Neuronal stem cell (in vitro differentiated cells): ENCODE results near the gene SLC39A11.

Experiments used
- DNase-seq: peaks from one replicate; pipeline ENCODE4 v3.0.0-alpha.2; 2013; ENCODE audit warnings: low spot score
- H2AFZ ChIP-seq: one replicate; pipeline ENCODE4 v1.6.1; 2013; ENCODE audit warnings: mild to moderate bottlenecking, low read length, inconsistent platforms
- H2AK5ac ChIP-seq: 2 replicates; pipeline ENCODE4 v1.6.1; 2013; ENCODE audit warnings: low read depth, mild to moderate bottlenecking, inconsistent platforms, low read length, moderate library complexity, mixed read lengths
- H2BK120ac ChIP-seq: 2 replicates; pipeline ENCODE4 v1.6.1; 2013; ENCODE audit warnings: low read depth, mild to moderate bottlenecking, inconsistent platforms, low read length, moderate library complexity, mixed read lengths
- H2BK12ac ChIP-seq: one replicate; pipeline ENCODE4 v1.6.1; 2013; ENCODE audit warnings: low read length, inconsistent platforms
- H2BK15ac ChIP-seq: 2 replicates; pipeline ENCODE4 v1.6.1; 2013; ENCODE audit warnings: mild to moderate bottlenecking, low read length, inconsistent platforms, mixed read lengths
- H2BK5ac ChIP-seq: one replicate; pipeline ENCODE4 v1.6.1; 2013; ENCODE audit warnings: inconsistent platforms, mild to moderate bottlenecking, low read length, moderate library complexity
- H3K14ac ChIP-seq: one replicate; pipeline ENCODE4 v1.6.1; 2013; ENCODE audit warnings: low read length, inconsistent platforms
- H3K18ac ChIP-seq: 2 replicates; pipeline ENCODE4 v1.6.1; 2013; ENCODE audit warnings: low read length, inconsistent platforms
- H3K23ac ChIP-seq: 2 replicates; pipeline ENCODE4 v1.6.1; 2013; ENCODE audit warnings: low read depth, mild to moderate bottlenecking, mixed read lengths, low read length, inconsistent platforms; ENCODE audit not compliant: poor library complexity
- H3K27ac ChIP-seq: replicated peaks from 3 replicates; pipeline ENCODE4 v1.5.1; 2013; ENCODE audit warnings: low read length, inconsistent platforms
- H3K27me3 ChIP-seq, 3 experiments: 2 replicates each; pipeline ENCODE4 v1.6.1; 2013; ENCODE audit warnings: low read length in 3 of 3, mild to moderate bottlenecking in 2 of 3, inconsistent platforms in 1 of 3, low read depth in 1 of 3, mixed read lengths in 1 of 3, moderate library complexity in 1 of 3; ENCODE audit not compliant: control insufficient read depth in 3 of 3, insufficient read depth in 3 of 3
- H3K36me3 ChIP-seq, 2 donors: replicated peaks in 1 of 2; 2 replicates each; pipeline ENCODE4 v1.6.1; 2013; ENCODE audit warnings: low read length in 2 of 2; ENCODE audit not compliant: control insufficient read depth in 2 of 2, insufficient read depth in 2 of 2
- H3K4ac ChIP-seq: 2 replicates; pipeline ENCODE4 v1.6.1; 2013; ENCODE audit warnings: inconsistent platforms, mild to moderate bottlenecking, low read length, moderate library complexity
- H3K4me1 ChIP-seq, 2 donors: 1 replicate in 1 of 2; 2 replicates in 1 of 2; pipeline ENCODE4 v1.6.1; 2013; ENCODE audit warnings: low read length in 2 of 2, low read depth in 1 of 2; ENCODE audit not compliant: control insufficient read depth in 2 of 2, insufficient read depth in 1 of 2
- H3K4me2 ChIP-seq: one replicate; pipeline ENCODE4 v1.6.1; 2013; ENCODE audit warnings: mild to moderate bottlenecking, low read length, inconsistent platforms; ENCODE audit not compliant: insufficient read depth, poor library complexity, severe bottlenecking
- H3K4me3 ChIP-seq, 2 donors: 2 replicates each; pipeline ENCODE4 v1.5.1; 2013; ENCODE audit warnings: low read length in 2 of 2, mild to moderate bottlenecking in 2 of 2, inconsistent platforms in 1 of 2, moderate library complexity in 1 of 2
- H3K79me1 ChIP-seq: one replicate; pipeline ENCODE4 v1.6.1; 2013; ENCODE audit warnings: low read depth, mild to moderate bottlenecking, inconsistent platforms, low read length, moderate library complexity
- H3K9ac ChIP-seq: one replicate; pipeline ENCODE4 v1.6.1; 2013; ENCODE audit warnings: mild to moderate bottlenecking, low read depth, low read length, inconsistent platforms; ENCODE audit not compliant: poor library complexity
- H3K9me3 ChIP-seq, 2 donors: replicated peaks in 1 of 2; 2 replicates each; pipeline versions ENCODE3 to v1.6.1; 2013; ENCODE audit warnings: low read length in 2 of 2, mild to moderate bottlenecking in 2 of 2, inconsistent platforms in 1 of 2, low read depth in 1 of 2, mixed read lengths in 1 of 2, moderate library complexity in 1 of 2; ENCODE audit not compliant: control insufficient read depth in 2 of 2, insufficient read depth in 1 of 2
- H4K8ac ChIP-seq: one replicate; pipeline ENCODE4 v1.6.1; 2013; ENCODE audit warnings: low read depth, mild to moderate bottlenecking, inconsistent platforms, low read length, moderate library complexity
- H4K91ac ChIP-seq: one replicate; pipeline ENCODE4 v1.6.1; 2013; ENCODE audit warnings: low read length, low read depth, mild to moderate bottlenecking, inconsistent platforms; ENCODE audit not compliant: poor library complexity
- WGBS, 2 donors: extraction: QIAGEN DNeasy Blood & Tissue Kit; methylation state at CpG; one replicate each; pipeline ENCODE4 v1.1.7; 2013; ENCODE audit warnings: missing lambda C conversion rate in 2 of 2, mixed read lengths in 1 of 2; ENCODE audit not compliant: insufficient read length in 2 of 2, insufficient replicate concordance in 1 of 2; ENCODE audit errors: extremely low coverage in 2 of 2; 5-methylcytosine and 5-hydroxymethylcytosine counted together

SLC39A11 gene

DNA sequence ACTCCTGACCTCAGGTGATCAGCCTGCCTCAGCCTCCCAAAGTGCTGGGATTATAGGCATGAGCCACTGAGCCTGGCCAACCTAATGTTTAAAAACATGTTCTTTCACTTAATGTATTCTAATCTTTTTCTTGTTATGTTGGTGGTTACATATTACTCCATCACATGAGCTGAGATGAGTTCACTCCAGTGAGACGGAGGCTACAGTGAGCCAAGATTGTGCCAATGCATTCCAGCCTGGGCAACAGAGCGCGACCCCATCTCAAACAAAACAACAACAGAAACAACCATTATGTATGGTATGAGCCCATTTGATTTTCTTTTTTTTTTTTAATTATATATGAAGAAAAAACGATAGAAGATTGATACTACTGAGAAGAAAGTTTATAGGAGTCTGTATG is 39.6 kb downstream of the SLC39A11 start:
- WGBS, 2 donors = no CpG with 5 or more reads among the region's 4 CpGs
- H3K9ac ChIP-seq = no peak overlapping the region
- no peak overlapping the region for H4K91ac ChIP-seq
- H3K27ac ChIP-seq = no peak overlapping the region
- H3K4ac ChIP-seq = no peak overlapping the region
- H3K9me3 ChIP-seq = no peaks in the 10 kb centered on the region
- no peaks in the 10 kb centered on the region for H3K79me1 ChIP-seq
- no peak overlapping the region for H3K18ac ChIP-seq
- no peaks in the 10 kb centered on the region for H3K4me1 ChIP-seq
- no peak overlapping the region for H2AFZ ChIP-seq
- H3K4me2 ChIP-seq = no peak overlapping the region
- no peaks in the 10 kb centered on the region for H3K36me3 ChIP-seq
- H2BK15ac ChIP-seq = no peak overlapping the region
- H3K23ac ChIP-seq = no peak overlapping the region
- no peak overlapping the region for H2BK12ac ChIP-seq
- no peak overlapping the region for H2BK5ac ChIP-seq
- no peak overlapping the region for H4K8ac ChIP-seq
- no peaks in the 10 kb centered on the region for H3K27me3 ChIP-seq
- no peak overlapping the region for H3K14ac ChIP-seq
- H2AK5ac ChIP-seq = no peak overlapping the region
- no peak overlapping the region for H3K4me3 ChIP-seq
- no peak for DNase-seq
- H2BK120ac ChIP-seq = no peak overlapping the region

DNA sequence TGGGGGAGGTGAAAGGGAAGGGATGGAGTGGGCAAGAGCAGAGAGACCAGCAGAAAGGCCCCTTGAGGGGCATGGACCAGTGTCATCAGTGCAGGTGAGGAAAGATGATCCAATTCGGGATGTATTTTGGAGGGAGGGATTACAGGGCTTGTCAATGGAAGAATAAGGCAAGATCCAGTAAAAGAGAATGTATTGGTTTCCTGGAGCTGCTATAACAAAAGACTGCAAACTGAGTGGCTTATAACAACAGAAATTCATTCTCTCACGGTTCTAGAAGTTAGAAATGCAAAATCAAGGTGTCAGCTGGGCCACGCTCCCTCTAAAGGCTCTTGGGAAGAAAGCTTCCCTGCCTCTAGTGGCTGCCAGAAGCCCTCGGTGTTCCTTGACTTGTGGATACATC is 41.7 kb downstream of the SLC39A11 start:
- H3K9me3 ChIP-seq = no peaks in the 10 kb centered on the region
- no peak overlapping the region for H2BK12ac ChIP-seq
- H3K9ac ChIP-seq = no peak overlapping the region
- H3K23ac ChIP-seq = no peak overlapping the region
- H3K4me1 ChIP-seq = no peaks in the 10 kb centered on the region
- DNase-seq = no peak
- H3K18ac ChIP-seq = no peak overlapping the region
- no peak overlapping the region for H3K27ac ChIP-seq
- no peak overlapping the region for H3K4me3 ChIP-seq
- H3K36me3 ChIP-seq = no peaks in the 10 kb centered on the region
- H4K91ac ChIP-seq = no peak overlapping the region
- H2AFZ ChIP-seq = no peak overlapping the region
- H3K4me2 ChIP-seq = no peak overlapping the region
- no peaks in the 10 kb centered on the region for H3K27me3 ChIP-seq
- no peak overlapping the region for H2AK5ac ChIP-seq
- no peak overlapping the region for H2BK15ac ChIP-seq
- H2BK120ac ChIP-seq = no peak overlapping the region
- H2BK5ac ChIP-seq = no peak overlapping the region
- H3K79me1 ChIP-seq = no peaks in the 10 kb centered on the region
- H4K8ac ChIP-seq = no peak overlapping the region
- no peak overlapping the region for H3K4ac ChIP-seq
- H3K14ac ChIP-seq = no peak overlapping the region
- WGBS, 2 donors = no CpG with 5 or more reads among the region's 4 CpGs

DNA sequence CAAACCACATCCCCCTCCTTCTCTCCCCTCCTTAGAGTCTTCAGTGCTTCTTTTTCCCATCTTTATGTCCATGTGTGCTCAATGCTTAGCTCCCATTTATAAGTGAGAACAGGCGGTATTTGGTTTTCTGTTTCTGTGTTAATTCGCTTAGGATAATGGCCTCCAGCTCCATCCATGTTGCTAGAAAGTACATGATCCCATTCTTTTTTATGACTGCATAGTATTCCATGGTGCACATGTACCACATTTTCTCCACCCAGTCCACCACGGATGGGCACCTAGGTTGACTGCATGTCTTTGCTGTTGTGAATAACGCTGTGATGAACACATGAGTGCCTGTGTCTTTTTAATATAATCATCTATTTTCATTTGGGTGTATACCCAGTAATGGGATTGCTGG is 44.3 kb downstream of the SLC39A11 start:
- WGBS, 2 donors = no CpG with 5 or more reads among the region's 4 CpGs
- Histone ChIP-seq H3K4ac (no peak overlapping the region), H2BK12ac (no peak overlapping the region)

DNA sequence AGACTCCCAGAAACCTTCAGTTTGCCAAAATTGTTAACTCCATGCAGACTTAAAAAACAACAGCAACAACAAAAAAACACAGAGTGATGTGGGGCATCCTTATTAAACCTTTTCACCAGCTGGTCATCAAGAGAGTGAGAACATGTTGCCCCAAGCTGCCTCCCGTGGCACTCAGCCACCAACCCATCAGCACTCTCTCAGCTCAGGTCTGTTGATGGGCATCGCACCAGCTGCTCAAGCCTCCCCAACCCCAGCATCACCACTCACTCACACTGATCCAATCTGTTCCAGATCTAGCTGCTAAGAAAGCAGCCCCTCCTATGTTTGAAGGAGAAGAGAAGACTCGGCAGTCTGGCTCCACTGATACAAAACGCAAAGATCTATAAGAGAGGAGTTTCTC is 46.8 kb downstream of the SLC39A11 start:
- Histone ChIP-seq H2AFZ (no peak overlapping the region), H2BK120ac (no peak overlapping the region), H4K8ac (no peak overlapping the region), H3K36me3 (no peaks in the 10 kb centered on the region), H3K9ac (no peak overlapping the region), H2BK12ac (no peak overlapping the region), H3K23ac (no peak overlapping the region), H3K27ac (no peak overlapping the region), H3K4me3 (no peak overlapping the region), H3K9me3 (no peaks in the 10 kb centered on the region), H2AK5ac (no peak overlapping the region), H3K14ac (no peak overlapping the region), H3K27me3 (no peaks in the 10 kb centered on the region), H3K4me1 (no peaks in the 10 kb centered on the region), H2BK5ac (no peak overlapping the region), H2BK15ac (no peak overlapping the region), H3K79me1 (no peaks in the 10 kb centered on the region), H3K18ac (no peak overlapping the region), H3K4ac (no peak overlapping the region), H4K91ac (no peak overlapping the region), H3K4me2 (no peak overlapping the region)
- no CpG with 5 or more reads among the region's 4 CpGs for WGBS, 2 donors
- no peak for DNase-seq

More for the DNA sequence above, 44.3 kb downstream of the SLC39A11 start:
- H3K23ac ChIP-seq = no peak overlapping the region
- no peak overlapping the region for H3K14ac ChIP-seq
- H2AK5ac ChIP-seq = no peak overlapping the region
- no peak overlapping the region for H4K91ac ChIP-seq
- H3K18ac ChIP-seq = no peak overlapping the region
- no peak overlapping the region for H2AFZ ChIP-seq
- no peaks in the 10 kb centered on the region for H3K9me3 ChIP-seq
- DNase-seq = no peak
- H2BK120ac ChIP-seq = no peak overlapping the region
- H3K36me3 ChIP-seq = no peaks in the 10 kb centered on the region
- H3K4me2 ChIP-seq = no peak overlapping the region
- no peak overlapping the region for H4K8ac ChIP-seq
- no peak overlapping the region for H3K27ac ChIP-seq
- H3K79me1 ChIP-seq = no peaks in the 10 kb centered on the region
- no peak overlapping the region for H2BK5ac ChIP-seq
- H3K4me3 ChIP-seq = no peak overlapping the region
- H2BK15ac ChIP-seq = no peak overlapping the region
- H3K27me3 ChIP-seq = no peaks in the 10 kb centered on the region
- H3K4me1 ChIP-seq = no peaks in the 10 kb centered on the region
- no peak overlapping the region for H3K9ac ChIP-seq
